ENCODE measurements around the gene OR51F1.
"Not testable (repeated sequence)": the region's sequence is repeated elsewhere in the genome, so short reads cannot be mapped to it uniquely, and the experiment has no call there.

OR51F1 gene

GRCh38 chr11:4769838-4770237 lies at the start of gene OR51F1:
OR51F1 (minus strand) TSS chr11:4769938; CDS start chr11:4769938, 0 bp downstream.
- no peak for DNase-seq

DNA sequence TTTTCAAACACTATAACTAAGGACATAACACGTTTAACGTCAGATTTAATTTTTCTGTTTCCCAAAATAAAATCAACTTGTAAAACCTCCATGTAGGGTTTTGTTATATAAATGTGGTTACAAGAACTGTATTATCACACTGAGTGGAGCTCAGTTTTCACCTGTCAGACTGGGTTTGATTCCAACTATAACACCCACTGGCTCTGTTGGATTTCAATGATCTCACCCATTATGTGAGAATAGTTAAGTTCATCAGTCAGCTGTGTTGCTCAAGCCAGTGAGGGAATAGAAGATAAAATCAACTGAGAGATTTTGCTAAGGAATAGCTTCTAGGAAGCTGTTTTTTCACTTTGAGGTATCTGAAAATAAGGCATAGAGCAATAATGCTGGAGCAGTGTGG lies 39.5 kb upstream of the OR51F1 start:
- DNase-seq, result no peak

GRCh38 chr11:4808476-4808875 lies 38.7 kb upstream of the OR51F1 start:
- no peak for DNase-seq

DNA sequence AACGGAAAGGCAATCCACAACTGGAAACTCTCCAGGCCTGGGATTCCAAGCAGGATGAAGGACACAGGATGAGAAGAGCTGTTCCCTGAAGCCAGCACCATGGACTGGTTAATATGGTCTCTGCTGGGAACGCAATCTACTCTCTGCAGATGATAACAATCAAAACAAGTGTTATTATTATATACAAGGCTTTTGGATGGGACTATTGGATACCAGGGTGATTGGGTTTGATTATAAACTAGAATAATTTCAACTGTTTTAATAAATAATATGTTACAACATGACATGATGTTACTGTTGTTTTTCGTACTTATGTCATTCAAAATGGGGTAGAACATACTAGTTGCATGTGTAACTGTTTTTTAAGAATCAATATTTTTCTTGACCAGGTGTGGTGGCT lies 34.5 kb upstream of the OR51F1 start, which contains the start of gene OR52R1:
OR52R1 (minus strand) TSS at position 101 of the 400 bp plus-strand sequence; CDS start at position 101, 0 bp downstream.
- no peak for DNase-seq

- DNase-seq, result not testable (repeated sequence)
Observed at GRCh38 chr11:4801316-4801715, 31.6 kb upstream of the OR51F1 start.

- DNase-seq, result no peak
Observed at GRCh38 chr11:4798427-4799183, 28.9 kb upstream of the OR51F1 start.

- DNase-seq, result no peak
Observed at GRCh38 chr11:4797206-4797605, 27.5 kb upstream of the OR51F1 start.

DNA sequence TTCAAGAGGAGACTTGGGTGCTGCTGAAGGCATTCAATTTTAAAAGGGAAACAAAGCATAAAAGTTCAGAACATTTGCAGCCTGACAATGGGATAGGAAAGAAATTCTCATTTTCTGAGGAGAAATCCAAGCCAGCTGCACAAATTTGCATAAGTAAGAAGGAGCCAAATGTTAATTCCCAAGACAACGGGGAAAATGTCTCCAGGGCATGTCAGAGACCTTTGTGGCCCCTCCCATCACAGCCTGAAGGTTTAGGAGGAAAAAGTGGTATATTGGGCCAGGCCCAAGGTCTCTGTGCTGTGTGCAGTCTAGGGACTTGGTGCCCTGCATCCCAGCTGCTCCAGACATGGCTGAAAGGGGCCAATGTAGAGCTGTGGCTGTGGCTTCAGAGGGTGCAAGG lies 12.7 kb upstream of the OR51F1 start:
- DNase-seq, result no peak

DNA sequence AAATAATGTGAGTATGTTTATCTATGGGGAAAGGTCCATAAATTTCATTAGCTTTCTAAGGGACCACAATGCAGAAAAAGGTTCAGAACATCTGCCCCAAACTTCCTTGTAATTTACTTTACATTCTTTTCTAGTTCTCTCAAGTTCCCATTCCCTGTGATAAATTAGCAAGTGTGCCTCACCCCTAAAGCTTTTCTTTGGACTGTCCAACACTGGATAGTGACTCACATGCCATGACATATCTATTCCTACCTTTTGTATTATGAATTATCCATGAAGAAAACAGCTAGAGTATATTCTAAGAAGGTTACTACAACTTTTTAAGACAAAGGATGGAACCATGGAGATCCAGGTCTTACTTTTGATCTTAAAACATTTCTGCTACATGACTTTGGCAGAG lies 1.6 kb downstream of the OR51F1 start:
- DNase-seq, result no peak

DNA sequence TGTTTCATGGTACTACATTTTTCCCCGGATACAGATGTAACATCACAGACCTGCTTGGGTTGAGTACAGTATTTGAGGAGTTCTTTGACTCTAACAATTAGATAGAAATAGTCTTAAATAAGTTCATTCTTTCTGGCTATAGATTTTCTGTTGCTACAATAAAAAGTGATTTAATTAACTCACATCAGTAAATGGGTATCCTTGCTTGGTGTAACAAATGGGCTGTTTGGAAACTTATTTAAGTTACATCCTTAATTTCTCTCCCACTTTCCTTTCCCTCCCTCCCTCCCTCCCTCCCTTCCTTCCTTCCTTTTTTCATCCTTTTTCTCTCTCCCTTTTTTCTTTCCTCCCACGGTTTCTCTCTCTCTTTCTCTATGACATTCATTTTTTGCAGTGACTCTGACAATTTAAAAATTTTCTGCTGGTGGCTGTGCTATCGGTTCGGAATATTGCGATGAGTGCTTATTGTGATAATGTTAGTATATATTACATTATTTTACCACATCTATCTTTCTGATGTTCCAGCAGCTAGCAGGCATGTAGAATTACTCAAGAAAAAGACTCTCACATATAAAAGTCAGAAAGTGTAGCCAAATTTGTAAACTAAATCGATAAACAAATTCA lies 3.2 kb downstream of the OR51F1 start:
- DNase-seq, result no peak

DNA sequence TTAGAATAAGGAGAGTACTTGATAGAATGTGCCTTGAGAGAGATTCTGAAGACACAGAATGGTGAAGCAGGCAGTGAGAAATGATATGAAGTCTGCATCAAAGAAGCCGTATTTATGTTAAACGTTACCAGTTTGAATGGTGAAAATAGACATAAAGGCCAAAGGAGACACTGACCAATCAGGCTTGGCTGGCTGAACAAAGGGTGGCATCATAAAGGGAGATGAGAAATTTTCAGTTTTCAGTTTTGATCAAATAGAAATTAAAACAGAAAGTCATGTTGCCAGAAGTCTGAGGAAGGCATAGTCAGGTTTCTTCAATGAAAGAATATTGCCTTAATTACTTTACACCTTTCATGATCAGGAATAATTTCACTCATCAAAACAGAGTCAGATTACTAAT lies 6.6 kb downstream of the OR51F1 start:
- no peak for DNase-seq

- no peak for DNase-seq
Observed at GRCh38 chr11:4751201-4751600, 18.5 kb downstream of the OR51F1 start.

DNA sequence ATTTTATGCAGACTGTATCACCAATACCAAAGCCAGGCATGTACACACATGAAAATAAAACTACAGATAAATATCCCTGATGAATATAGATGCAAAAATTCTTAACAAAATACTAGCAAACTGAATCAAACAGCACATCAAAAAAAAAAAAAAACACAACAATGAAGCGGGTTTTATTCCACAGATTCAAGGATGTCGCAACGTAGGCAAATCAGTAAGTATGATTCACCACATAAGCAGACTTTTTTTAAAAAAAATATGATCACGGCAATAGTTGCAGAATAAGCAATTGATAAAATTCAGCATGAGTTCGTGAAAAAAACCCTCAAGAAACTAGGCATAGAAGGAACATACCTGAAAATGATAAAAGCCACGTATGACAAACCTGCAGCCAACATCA lies 21.3 kb downstream of the OR51F1 start:
- DNase-seq, result no peak

DNA sequence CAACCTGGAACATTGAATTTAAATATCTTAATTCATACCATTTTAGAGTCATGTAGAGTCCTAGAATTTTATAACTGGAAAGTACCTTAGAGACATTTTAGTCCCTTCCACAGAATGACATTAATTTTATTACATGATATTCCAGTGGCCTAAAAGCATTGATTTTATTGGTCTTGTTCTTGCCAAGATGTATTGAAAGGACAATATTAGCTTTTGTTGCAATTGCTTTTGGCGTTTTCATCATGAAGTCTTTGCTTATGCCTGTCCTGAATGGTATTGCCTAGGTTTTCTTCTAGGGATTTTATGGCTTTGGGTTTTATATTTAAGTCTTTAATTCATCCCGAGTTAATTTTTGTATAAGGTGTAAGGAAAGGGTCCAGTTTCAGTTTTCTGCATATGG lies 29.0 kb downstream of the OR51F1 start:
- no peak for DNase-seq

GRCh38 chr11:4727171-4727570 lies 42.6 kb downstream of the OR51F1 start:
- no peak for DNase-seq

DNA sequence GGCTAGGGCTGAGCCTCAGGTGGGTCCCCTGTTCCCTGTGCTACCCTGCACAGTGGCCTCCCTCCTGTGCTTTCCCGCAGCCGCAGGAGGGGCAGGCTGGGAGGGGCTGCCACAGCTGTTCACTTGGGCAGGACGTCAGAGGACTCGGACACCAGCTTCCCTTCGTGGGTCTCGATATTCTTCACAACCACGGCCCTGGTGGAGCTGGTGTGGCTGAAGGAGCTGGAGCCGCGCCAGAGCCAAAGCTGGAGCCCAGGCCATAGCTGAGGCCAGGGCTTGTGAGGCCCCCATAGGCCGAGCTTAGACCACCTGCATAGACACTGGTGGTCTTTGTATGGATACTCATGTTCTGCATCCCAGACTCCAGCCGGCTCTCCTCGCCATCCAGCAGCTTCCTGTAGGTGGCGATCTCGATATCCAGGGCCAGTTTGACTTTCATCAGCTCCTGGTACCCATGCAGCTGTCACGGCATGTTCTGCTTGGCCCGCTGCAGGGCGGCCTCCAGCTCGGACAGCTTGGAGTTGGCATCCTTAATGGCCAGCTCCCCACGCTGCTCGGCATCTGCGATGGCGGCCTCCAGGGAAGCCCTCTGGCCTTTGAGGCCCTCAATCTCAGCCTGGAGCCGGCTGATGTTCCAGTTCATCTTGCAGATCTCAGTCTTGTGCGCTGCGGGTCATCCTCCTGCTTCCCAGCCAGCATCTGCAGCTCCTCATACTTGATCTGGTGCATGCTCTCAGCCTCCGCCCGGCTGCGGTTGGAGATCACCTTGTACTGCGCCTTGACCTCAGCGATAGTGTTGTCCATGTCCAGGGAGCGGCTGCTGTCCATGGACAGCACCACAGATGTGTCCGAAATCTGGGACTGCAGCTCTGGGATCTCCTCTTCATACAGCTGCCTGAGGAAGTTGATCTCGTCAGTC lies 46.9 kb downstream of the OR51F1 start:
- DNase-seq, result not testable (repeated sequence)

All from stimulated activated CD4-positive, alpha-beta T cell treated with anti-CD3 and anti-CD28 coated beads, Interleukin-12 subunit alpha, Interleukin-12 subunit beta, amount 100 ng/mL, for 4 hours (primary cell).